ENCODE measurements around the gene ZNF438. TPM values are rescaled to one million over a fixed set of nuclear protein-coding genes. Genes with fewer than 3 reads are reported as not detected.

The ZNF438 gene
- total RNA-seq, 2 experiments from 2014 or later: 3.1 to 3.7 TPM

DNA sequence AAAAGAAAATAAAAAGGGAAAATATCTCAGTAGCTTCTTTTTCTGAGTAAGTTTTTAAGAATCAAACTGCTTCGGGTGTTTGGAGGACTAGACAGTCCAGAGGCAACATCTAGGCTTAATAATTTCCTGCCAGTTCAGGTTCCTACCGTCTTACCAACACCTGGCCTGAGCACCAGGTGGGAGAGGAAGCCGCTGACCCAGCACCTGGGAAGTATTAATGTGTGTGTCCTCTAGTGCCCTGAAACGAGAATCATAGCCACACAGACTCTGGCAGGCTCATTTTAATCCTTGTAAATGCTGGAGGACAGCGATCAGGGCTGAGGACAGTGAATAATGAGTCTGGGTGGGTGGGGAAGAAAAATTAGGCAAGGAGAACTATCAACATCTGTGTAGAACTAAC lies 137.4 kb downstream of the ZNF438 start:
- intact Hi-C loops (cut with DNase I, micrococcal nuclease): no loop called here
- ChIA-PET CTCF (interaction anchor here (0.9 kb wide), 1 partner anchor 23 kb away, joined by 3 read pairs; no protein-coding TSS in a partner anchor), POLR2A (no interaction called here)
- DNase-seq (no peak), ATAC-seq (no peak)
- Mint-ChIP-seq H3K4me3 (no peak overlapping the region), H3K27ac (no peak overlapping the region), H3K4me1 (peaks cover 9% of the 10 kb centered on the region), H3K36me3 (ENCODE audit: low read depth) (peaks cover 4% of the 10 kb centered on the region), H3K9me3 (ENCODE audit: low read depth) (peaks cover 2% of the 10 kb centered on the region), H3K27me3 (no peaks in the 10 kb centered on the region)

- peaks cover 2% of the 10 kb centered on the region for H3K36me3 Mint-ChIP-seq (ENCODE audit: low read depth)
- POLR2A ChIA-PET: no interaction called here
- H3K9me3 Mint-ChIP-seq (ENCODE audit: low read depth): no peaks in the 10 kb centered on the region
- CTCF ChIA-PET: interaction anchor here (0.9 kb wide), 1 partner anchor 24 kb away, joined by 3 read pairs; no protein-coding TSS in a partner anchor
- intact Hi-C loops (cut with DNase I, micrococcal nuclease): no loop called here
- DNase-seq (no peak), ATAC-seq (no peak)
- peaks cover 9% of the 10 kb centered on the region for H3K4me1 Mint-ChIP-seq
- H3K27me3 Mint-ChIP-seq: no peaks in the 10 kb centered on the region
- no peak overlapping the region for H3K27ac Mint-ChIP-seq
- no peak overlapping the region for H3K4me3 Mint-ChIP-seq
These were observed 138.5 kb downstream of the ZNF438 start for GRCh38 chr10:30893208-30893607.

DNA sequence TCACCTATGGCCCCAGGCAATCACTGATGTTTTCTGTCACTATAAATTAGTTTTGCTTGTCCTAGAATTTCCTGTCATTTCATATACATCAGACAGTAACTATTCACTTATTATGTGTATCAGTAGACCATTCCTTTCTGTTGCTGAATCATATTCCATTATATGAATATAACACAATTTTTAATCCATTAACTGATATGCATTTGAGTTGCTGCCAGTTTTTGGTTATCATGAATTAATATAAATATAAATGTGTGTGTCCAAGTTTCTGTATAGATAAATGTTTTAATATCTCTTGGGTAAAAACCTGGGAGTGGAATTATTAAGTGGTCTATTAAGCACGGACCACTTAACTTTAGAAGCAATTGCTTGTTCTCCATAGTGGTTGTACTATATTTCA lies 143.8 kb downstream of the ZNF438 start:
- H3K4me3 Mint-ChIP-seq: no peak overlapping the region
- no peaks in the 10 kb centered on the region for H3K27me3 Mint-ChIP-seq
- POLR2A ChIA-PET: no interaction called here
- no peak overlapping the region for H3K27ac Mint-ChIP-seq
- no peaks in the 10 kb centered on the region for H3K9me3 Mint-ChIP-seq (ENCODE audit: low read depth)
- CTCF ChIA-PET: no interaction called here
- no peaks in the 10 kb centered on the region for H3K4me1 Mint-ChIP-seq
- intact Hi-C loops (cut with DNase I, micrococcal nuclease): no loop called here
- no peak for DNase-seq
- no peak for ATAC-seq
- H3K36me3 Mint-ChIP-seq (ENCODE audit: low read depth): no peaks in the 10 kb centered on the region

DNA sequence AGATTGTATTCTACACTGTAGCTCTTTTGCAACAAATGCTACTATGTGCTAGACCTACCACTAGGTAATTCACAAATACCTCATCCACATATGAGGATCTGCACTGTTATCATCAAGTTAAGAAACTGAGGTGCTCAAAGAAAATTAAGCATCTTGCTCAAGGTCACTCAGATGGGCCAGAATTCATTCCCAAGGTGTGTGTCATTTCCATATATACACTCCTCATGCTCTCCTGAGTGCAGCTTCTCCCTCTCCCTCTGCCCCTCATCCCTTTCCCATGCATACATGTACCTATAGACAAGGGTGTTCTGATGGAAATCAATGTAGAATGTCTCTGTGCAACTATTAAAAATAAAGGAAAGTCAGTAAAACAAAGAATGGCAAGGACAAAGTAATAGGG lies 146.2 kb downstream of the ZNF438 start:
- Mint-ChIP-seq H3K27me3 (no peaks in the 10 kb centered on the region), H3K9me3 (ENCODE audit: low read depth) (no peaks in the 10 kb centered on the region), H3K4me3 (no peak overlapping the region), H3K36me3 (ENCODE audit: low read depth) (no peaks in the 10 kb centered on the region), H3K27ac (no peak overlapping the region), H3K4me1 (no peaks in the 10 kb centered on the region)
- no peak for ATAC-seq
- intact Hi-C loops (cut with DNase I, micrococcal nuclease): no loop called here
- POLR2A ChIA-PET: interaction anchor here (0.8 kb wide), 1 partner anchor 154 kb away, joined by 4 read pairs; no protein-coding TSS in a partner anchor
- CTCF ChIA-PET: interaction anchor here (2.0 kb wide), 1 partner anchor 11 kb away, joined by 6 read pairs; no protein-coding TSS in a partner anchor
- DNase-seq: no peak

DNA sequence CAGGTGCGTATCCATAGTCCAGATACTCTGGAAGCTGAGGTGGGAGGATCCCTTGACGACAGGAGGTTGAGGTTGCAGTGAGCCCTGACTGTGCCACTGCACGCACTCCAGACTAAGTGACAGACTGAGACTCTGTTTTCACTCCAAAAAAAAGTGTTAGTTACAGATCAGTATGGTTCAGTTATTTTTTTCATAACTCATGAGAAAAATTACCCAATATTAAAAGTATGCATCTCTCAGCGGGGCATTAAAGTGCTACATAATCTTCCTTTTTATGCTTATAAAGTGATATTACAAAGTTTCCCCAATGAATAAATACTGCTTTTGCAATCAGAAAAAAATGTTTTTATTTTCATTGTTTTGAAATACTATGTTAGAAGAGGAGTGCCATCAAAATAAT lies 147.9 kb downstream of the ZNF438 start:
- ChIA-PET POLR2A (no interaction called here), CTCF (no interaction called here)
- Mint-ChIP-seq H3K27ac (no peak overlapping the region), H3K9me3 (ENCODE audit: low read depth) (no peaks in the 10 kb centered on the region), H3K4me3 (no peak overlapping the region), H3K36me3 (ENCODE audit: low read depth) (no peaks in the 10 kb centered on the region), H3K4me1 (no peaks in the 10 kb centered on the region), H3K27me3 (no peaks in the 10 kb centered on the region)
- DNase-seq: no peak
- ATAC-seq: no peak
- intact Hi-C loops (cut with DNase I, micrococcal nuclease): no loop called here

DNA sequence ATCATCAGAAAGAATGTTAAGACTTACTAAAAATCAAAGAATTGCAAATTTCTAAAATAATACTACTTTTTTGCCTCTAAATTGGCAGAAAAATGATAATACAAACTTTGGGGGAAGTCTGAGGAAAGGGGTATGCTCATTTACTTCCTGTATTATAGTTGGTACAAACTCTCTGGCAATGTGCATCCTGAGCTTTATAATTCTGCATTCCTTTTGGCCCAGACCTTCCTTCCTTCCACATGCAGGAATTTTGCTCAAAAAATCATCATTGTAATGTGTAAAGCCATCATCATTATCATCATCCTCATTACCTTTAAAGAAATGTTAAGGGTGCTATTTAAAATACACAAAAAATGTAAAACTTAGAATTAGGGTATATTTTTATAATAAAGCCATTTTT lies 148.5 kb downstream of the ZNF438 start:
- CTCF ChIA-PET: no interaction called here
- Mint-ChIP-seq H3K36me3 (ENCODE audit: low read depth) (no peaks in the 10 kb centered on the region), H3K9me3 (ENCODE audit: low read depth) (no peaks in the 10 kb centered on the region), H3K27me3 (no peaks in the 10 kb centered on the region), H3K27ac (no peak overlapping the region), H3K4me1 (no peaks in the 10 kb centered on the region), H3K4me3 (no peak overlapping the region)
- no peak for DNase-seq
- ATAC-seq: no peak
- POLR2A ChIA-PET: no interaction called here
- intact Hi-C loops (cut with DNase I, micrococcal nuclease): no loop called here

DNA sequence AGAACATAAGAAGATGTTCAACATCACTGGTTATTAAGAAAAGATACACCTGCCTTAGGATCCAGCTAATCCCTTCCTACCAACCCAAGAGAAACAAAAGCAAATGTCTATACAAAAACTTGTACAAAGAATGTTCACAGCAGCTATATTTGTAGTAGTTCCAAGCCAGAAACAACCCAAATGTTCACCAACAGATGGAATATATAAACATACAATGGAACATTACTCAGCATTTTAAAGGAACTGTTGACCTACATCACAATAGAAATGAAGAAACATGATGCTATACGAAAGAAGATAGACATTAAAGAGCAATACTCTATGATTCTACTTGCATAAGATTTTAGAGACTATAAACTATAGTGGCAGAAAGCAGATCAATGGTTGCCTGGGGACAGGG lies 149.4 kb downstream of the ZNF438 start:
- ChIA-PET CTCF (interaction anchor here (1.1 kb wide), 1 partner anchor 243 kb away, joined by 3 read pairs; no protein-coding TSS in a partner anchor), POLR2A (no interaction called here)
- no peak overlapping the region for H3K27ac Mint-ChIP-seq
- no peak overlapping the region for H3K4me3 Mint-ChIP-seq
- no peaks in the 10 kb centered on the region for H3K36me3 Mint-ChIP-seq (ENCODE audit: low read depth)
- H3K9me3 Mint-ChIP-seq (ENCODE audit: low read depth): no peaks in the 10 kb centered on the region
- no peaks in the 10 kb centered on the region for H3K4me1 Mint-ChIP-seq
- DNase-seq: no peak
- ATAC-seq: no peak
- no peaks in the 10 kb centered on the region for H3K27me3 Mint-ChIP-seq
- intact Hi-C loops (cut with DNase I, micrococcal nuclease): no loop called here

- POLR2A ChIA-PET: no interaction called here
- intact Hi-C loops (cut with DNase I, micrococcal nuclease): no loop called here
- H3K27ac Mint-ChIP-seq: no peak overlapping the region
- no peaks in the 10 kb centered on the region for H3K9me3 Mint-ChIP-seq (ENCODE audit: low read depth)
- ATAC-seq: no peak
- no peaks in the 10 kb centered on the region for H3K4me1 Mint-ChIP-seq
- H3K27me3 Mint-ChIP-seq: no peaks in the 10 kb centered on the region
- H3K4me3 Mint-ChIP-seq: no peak overlapping the region
- H3K36me3 Mint-ChIP-seq (ENCODE audit: low read depth): no peaks in the 10 kb centered on the region
- no peak for DNase-seq
- CTCF ChIA-PET: interaction anchor here (0.5 to 1.0 kb wide), 2 partner anchors 10 to 96 kb away, joined by 3 to 4 read pairs; no protein-coding TSS in a partner anchor
These were observed 152.7 kb downstream of the ZNF438 start for GRCh38 chr10:30878920-30879319.

GRCh38 chr10:30877111-30877510 lies 154.6 kb downstream of the ZNF438 start:
- CTCF ChIA-PET: no interaction called here
- Mint-ChIP-seq H3K36me3 (ENCODE audit: low read depth) (no peaks in the 10 kb centered on the region), H3K27me3 (no peaks in the 10 kb centered on the region), H3K4me3 (no peak overlapping the region), H3K27ac (no peak overlapping the region), H3K9me3 (ENCODE audit: low read depth) (no peaks in the 10 kb centered on the region), H3K4me1 (no peaks in the 10 kb centered on the region)
- ATAC-seq (no peak), DNase-seq (no peak)
- POLR2A ChIA-PET: no interaction called here
- intact Hi-C loops (cut with DNase I, micrococcal nuclease): no loop called here

DNA sequence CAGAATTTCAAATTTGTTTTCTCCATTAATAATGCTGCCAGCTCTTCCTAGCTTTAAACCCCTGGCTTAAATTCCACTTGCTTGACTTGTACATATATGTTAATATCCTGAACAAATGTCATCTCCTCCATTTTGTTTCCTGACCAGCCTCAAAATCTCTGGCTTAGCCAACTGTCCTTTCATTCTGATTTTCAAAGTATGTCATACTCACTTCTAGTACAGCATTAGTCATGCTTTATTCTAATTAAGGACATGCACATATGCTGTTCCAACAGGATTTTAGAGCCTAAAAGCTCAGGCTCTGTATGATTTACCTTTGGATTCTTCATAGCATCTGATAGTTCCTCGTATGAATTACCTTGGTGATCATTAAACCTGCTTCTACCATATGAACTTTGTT lies 158.3 kb downstream of the ZNF438 start:
- ATAC-seq (no peak), DNase-seq (no peak)
- Mint-ChIP-seq H3K4me3 (no peak overlapping the region), H3K4me1 (no peaks in the 10 kb centered on the region), H3K27me3 (no peaks in the 10 kb centered on the region), H3K9me3 (ENCODE audit: low read depth) (no peaks in the 10 kb centered on the region), H3K27ac (no peak overlapping the region), H3K36me3 (ENCODE audit: low read depth) (no peaks in the 10 kb centered on the region)
- CTCF ChIA-PET: interaction anchor here (0.6 to 0.7 kb wide), 2 partner anchors 41 to 180 kb away, joined by 3 read pairs; no protein-coding TSS in a partner anchor
- intact Hi-C loops (cut with DNase I, micrococcal nuclease): no loop called here
- POLR2A ChIA-PET: no interaction called here

DNA sequence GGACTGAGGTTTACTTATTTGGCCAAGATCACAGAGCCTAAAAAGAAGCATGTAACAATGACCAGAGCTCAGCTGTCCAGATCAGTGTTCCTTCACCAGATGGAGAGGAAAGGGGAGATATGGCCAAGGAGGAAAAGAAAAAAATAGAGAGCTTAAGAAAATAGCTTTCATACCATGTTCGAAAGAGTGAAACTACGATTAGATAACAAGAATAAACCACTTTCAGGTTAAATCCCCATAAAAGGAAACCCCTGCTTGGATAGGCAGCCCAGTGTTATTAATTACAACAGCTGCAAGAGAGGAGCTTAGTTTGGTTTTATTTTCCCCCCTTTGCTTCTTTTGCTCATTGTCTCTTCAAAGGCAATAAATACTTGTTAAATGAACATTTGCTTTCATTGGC lies 160.8 kb downstream of the ZNF438 start:
- intact Hi-C loops (cut with DNase I, micrococcal nuclease): no loop called here
- ChIA-PET POLR2A (interaction anchor here (0.7 kb wide), 1 partner anchor 37 kb away, joined by 4 read pairs; no protein-coding TSS in a partner anchor), CTCF (interaction anchor here (0.7 to 1.0 kb wide), 4 partner anchors 10 to 83 kb away, joined by 3 to 6 read pairs (median 3); no protein-coding TSS in a partner anchor)
- no peak overlapping the region for H3K4me3 Mint-ChIP-seq
- no peak overlapping the region for H3K27ac Mint-ChIP-seq
- no peaks in the 10 kb centered on the region for H3K9me3 Mint-ChIP-seq (ENCODE audit: low read depth)
- no peaks in the 10 kb centered on the region for H3K4me1 Mint-ChIP-seq
- H3K27me3 Mint-ChIP-seq: no peaks in the 10 kb centered on the region
- ATAC-seq: no peak
- no peaks in the 10 kb centered on the region for H3K36me3 Mint-ChIP-seq (ENCODE audit: low read depth)
- DNase-seq: no peak

- no peaks in the 10 kb centered on the region for H3K27me3 Mint-ChIP-seq
- no peaks in the 10 kb centered on the region for H3K4me1 Mint-ChIP-seq
- no peaks in the 10 kb centered on the region for H3K9me3 Mint-ChIP-seq (ENCODE audit: low read depth)
- DNase-seq: no peak
- ChIA-PET CTCF (interaction anchor here (0.7 to 0.9 kb wide), 2 partner anchors 11 to 21 kb away, joined by 3 to 4 read pairs; no protein-coding TSS in a partner anchor), POLR2A (no interaction called here)
- no peak for ATAC-seq
- H3K4me3 Mint-ChIP-seq: no peak overlapping the region
- intact Hi-C loops (cut with DNase I, micrococcal nuclease): no loop called here
- H3K36me3 Mint-ChIP-seq (ENCODE audit: low read depth): no peaks in the 10 kb centered on the region
- no peak overlapping the region for H3K27ac Mint-ChIP-seq
These were observed 162.1 kb downstream of the ZNF438 start for GRCh38 chr10:30869566-30869965.

DNA sequence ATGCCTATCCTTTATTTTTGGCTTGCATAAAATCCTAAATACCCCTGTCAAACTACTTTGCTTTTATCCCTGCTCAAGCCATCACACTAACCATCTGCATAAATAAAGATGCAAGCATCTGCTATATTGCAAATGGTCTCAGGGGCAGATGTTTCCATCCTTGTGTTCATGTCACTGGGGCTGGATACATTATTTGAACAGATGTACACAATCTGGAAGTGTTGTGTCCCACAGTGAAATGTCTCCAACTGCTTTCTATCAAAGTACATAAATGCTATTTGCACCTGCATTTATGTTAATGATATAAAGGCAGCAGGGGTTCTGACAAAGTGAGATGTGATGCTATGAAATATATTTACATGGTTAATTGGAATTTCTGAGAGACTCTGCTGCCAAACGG lies 163.1 kb downstream of the ZNF438 start:
- Mint-ChIP-seq H3K27me3 (no peaks in the 10 kb centered on the region), H3K36me3 (ENCODE audit: low read depth) (no peaks in the 10 kb centered on the region), H3K4me1 (no peaks in the 10 kb centered on the region), H3K4me3 (no peak overlapping the region), H3K27ac (no peak overlapping the region), H3K9me3 (ENCODE audit: low read depth) (no peaks in the 10 kb centered on the region)
- ATAC-seq (no peak), DNase-seq (no peak)
- ChIA-PET POLR2A (no interaction called here), CTCF (no interaction called here)
- intact Hi-C loops (cut with DNase I, micrococcal nuclease): no loop called here

Data from activated CD4-positive, alpha-beta T cell treated with anti-CD3 and anti-CD28 coated beads for 36 hours (primary cell).